GM12801 (cell line): Measurements from ENCODE around the gene ATP6V1E1.

Experiments used
- TF ChIP-seq, protein P1 (sequence below): IDR thresholded peaks from one replicate; pipeline ENCODE4 v1.5.1; 2011; ENCODE audit warnings: control low read depth; ENCODE audit not compliant: insufficient read length; ENCODE audit errors: extremely low read depth

ATP6V1E1 gene

DNA sequence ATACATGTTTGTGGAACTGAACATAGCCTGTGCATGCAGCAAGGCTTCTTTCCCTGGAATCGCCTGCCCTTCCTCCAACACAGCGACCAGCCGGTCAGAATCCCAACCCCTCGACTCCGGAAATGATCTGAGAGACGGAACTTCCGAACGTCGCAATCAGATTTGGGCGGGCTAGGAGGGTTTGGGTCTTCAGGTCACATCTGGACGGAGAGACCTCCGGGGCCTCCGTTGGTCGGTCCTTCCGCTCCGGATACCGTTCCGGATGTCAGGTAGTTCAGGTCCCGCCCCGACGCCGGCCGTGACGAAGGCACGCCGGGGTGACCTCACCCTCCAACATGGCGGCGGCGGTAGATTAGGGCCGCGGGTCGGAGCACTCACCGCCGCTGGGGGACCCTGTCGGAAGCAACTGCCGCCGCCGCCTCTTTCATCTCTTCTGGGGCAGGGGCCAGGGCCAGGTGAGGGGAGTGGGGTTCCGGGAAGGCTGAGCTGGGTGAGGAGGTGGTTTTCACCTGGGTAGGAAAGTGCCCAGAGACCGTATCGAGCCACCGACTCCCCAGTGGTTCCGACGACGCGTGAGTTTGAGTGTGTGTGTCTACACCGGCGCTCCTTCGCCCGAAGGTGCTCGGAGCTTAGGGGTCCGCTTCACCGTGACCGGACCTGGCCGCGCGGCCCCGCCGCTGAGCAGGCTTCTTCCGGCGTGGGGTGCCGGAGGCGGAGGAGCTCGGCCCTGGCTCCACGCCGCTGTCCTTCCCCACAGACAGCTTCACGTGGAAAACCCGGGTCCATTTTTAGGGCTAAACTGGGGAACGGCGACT is 10.1 kb upstream of the ATP6V1E1 start, which contains the start of gene BCL2L13:
BCL2L13 (plus strand) TSS at position 326 of the 815 bp plus-strand sequence. CDS start 16,955 bp downstream, outside the sequence.
- TF ChIP-seq, protein P1, sequence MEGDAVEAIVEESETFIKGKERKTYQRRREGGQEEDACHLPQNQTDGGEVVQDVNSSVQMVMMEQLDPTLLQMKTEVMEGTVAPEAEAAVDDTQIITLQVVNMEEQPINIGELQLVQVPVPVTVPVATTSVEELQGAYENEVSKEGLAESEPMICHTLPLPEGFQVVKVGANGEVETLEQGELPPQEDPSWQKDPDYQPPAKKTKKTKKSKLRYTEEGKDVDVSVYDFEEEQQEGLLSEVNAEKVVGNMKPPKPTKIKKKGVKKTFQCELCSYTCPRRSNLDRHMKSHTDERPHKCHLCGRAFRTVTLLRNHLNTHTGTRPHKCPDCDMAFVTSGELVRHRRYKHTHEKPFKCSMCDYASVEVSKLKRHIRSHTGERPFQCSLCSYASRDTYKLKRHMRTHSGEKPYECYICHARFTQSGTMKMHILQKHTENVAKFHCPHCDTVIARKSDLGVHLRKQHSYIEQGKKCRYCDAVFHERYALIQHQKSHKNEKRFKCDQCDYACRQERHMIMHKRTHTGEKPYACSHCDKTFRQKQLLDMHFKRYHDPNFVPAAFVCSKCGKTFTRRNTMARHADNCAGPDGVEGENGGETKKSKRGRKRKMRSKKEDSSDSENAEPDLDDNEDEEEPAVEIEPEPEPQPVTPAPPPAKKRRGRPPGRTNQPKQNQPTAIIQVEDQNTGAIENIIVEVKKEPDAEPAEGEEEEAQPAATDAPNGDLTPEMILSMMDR, result no peak

DNA sequence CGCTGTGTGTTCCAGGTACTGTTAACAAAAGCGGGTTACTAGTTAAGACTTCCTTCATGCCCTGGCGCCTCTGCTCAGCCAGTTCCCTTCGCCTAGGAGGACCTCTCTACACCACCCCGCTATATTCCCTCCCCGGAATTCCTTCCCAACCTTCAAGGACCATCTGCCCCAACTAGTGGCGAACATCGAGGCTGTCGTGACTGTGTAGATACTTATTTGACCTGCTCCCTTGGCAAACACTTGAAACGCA is 9.6 kb upstream of the ATP6V1E1 start:
- TF ChIP-seq, protein P1, result no peak

DNA sequence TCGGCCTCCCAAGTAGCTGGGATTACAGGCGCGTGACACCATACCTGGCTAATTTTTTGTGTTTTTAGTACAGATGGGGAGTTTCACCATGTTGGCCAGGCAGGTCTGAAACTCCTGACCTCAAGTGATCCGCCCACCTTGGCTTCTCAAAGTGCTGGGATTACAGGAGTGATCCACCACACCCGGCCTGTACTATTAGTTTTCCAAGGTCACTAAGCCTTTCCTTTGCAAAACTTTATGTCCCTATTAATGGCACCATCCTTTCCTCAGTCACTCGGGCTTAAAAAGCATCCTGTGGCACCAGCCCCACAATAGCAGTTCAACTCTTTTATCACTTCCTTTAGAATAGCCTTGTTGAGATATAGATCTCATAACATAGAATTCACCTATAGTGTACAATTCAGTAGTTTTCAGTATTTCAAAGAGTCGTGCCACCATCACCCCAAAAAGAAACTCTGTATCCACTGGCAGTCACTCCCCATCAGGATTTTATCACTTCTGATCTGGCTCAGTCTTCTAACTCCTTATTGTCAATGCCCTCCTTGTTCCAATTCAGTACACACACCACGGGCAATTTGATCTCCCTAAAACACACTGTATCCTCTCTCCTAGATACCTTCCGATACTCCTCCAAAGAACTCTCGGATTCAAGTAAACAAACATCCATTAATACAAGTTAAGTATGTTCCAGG is 9.1 kb upstream of the ATP6V1E1 start:
- TF ChIP-seq, protein P1, result no peak

DNA sequence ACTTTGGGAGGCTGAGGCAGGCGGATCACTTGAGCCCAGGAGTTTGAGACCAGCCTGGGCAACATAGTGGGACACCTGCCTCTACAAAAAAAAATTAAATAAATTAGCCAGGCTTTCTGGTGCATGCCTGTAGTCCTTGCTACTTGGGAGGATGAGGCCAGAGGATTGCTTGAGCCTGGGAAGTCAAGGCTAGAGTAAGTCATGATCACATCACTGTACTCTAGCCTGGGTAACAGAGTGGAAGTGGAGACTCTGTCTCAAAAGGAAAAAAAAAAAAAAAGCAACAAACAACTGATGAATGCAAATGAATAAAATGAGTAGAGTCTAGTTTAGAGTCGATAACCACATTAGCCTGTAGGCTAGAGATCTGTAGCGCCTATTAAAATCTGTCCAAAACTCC is 6.1 kb upstream of the ATP6V1E1 start:
- TF ChIP-seq, protein P1, result no peak

DNA sequence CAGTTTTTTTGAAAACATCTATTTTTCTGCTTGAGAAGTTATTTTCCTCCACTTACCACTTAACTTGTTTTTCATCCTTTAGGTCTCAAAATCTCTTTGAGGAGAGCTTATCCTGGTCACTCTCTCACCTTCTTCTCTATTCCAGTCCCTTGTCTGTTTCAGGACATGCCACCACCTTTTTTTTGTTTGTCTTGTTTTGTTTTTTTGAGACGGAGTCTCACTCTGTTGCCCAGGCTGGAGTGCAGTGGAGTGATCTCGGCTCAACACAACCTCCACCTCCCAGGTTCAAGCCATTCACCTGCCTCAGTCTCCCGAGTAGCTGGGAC is 5.4 kb upstream of the ATP6V1E1 start:
- TF ChIP-seq, protein P1, result no peak

DNA sequence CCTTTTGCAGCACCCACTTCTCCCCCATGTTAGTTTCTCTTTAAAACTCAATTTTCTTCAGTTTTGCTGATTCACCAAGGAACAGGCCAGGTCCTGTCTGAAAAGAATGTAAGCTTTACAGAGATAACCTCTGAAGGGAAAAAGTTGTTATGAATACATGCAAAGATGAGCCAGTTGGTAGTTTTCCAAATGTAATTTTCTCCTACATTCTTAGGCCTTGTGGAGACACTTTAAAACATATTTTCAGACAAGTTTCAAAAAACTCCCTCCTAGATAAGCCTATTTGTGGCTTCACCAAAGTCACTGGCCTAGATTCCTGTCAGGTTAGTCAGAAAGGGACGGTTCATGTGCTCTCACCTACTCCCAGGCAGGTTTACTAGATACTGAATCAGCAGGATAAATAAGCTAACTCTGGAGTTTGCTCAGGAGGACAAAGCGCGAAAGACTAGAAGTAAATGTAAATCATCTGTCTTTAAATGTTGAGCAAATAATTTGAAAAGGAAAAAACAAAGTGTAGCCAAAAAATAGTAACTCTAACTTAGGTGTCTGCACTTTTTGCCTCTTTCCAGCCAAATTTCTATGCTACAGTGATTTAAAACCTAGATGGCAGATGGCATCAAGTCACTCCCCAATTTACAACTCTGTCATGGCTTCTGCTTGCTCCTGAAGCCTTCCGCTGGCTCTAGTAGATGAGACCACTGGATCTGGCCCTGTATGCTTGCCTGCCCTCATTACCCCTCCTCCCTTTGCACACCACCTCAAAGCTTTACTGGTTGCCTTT is 4.9 kb upstream of the ATP6V1E1 start:
- TF ChIP-seq, protein P1, result no peak

DNA sequence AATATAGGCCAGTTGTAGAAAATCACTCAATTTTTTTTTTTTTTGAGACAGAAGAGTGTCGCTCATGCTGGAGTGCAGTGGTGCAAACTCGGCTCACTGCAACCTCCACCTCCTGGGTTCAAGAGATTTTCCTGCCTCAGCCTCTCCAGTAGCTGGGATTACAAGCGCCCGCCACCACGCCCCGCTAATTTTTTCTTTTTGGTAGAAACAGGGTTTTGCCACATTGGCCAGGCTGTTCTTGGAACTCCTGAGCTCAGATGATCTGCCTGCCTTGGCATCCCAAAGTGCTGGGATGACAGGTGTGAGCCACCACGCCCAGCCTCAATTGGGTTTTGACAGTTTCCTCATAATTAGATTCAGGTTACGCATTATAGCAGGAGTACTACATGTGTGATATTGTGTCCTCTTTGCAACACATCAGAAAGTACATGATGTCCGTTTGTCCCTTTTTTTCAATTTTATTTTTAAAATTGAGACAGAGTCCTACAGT is 2.6 kb upstream of the ATP6V1E1 start:
- TF ChIP-seq, protein P1, result no peak
